Nephron progenitor cell (in vitro differentiated cells): ENCODE results near the gene TGFBI.
A peak's percentile ranks its signal among the peaks of the same experiment; 100 is the strongest.

Experiments
- DNase-seq: peaks from one replicate; pipeline ENCODE4 v3.0.0; 2021
- H3K27ac Mint-ChIP-seq: 2 replicates; pipeline ENCODE4 v1.8.0; 2021; ENCODE audit warnings: mild to moderate bottlenecking, moderate library complexity, mixed read lengths
- H3K27me3 Mint-ChIP-seq: 2 replicates; pipeline ENCODE4 v1.8.0; 2021; ENCODE audit warnings: mild to moderate bottlenecking, low read depth, mixed read lengths; ENCODE audit not compliant: poor library complexity
- H3K36me3 Mint-ChIP-seq: 2 replicates; pipeline ENCODE4 v1.8.0; 2021; ENCODE audit warnings: low read depth, mixed read lengths
- H3K4me1 Mint-ChIP-seq: 2 replicates; pipeline ENCODE4 v1.8.0; 2021; ENCODE audit warnings: mixed read lengths
- H3K4me3 Mint-ChIP-seq: 2 replicates; pipeline ENCODE4 v1.8.0; 2021; ENCODE audit warnings: mild to moderate bottlenecking, moderate library complexity, mixed read lengths
- H3K9me3 Mint-ChIP-seq: 2 replicates; pipeline ENCODE4 v1.8.0; 2021; ENCODE audit warnings: mild to moderate bottlenecking, moderate library complexity, mixed read lengths
- TF ChIP-seq, protein P1 (sequence below): fragments of 200-600 bp; sonication (generic); IDR thresholded peaks from 2 replicates; pipeline ENCODE4 v1.5.0; 2021; ENCODE audit warnings: antibody characterized with exemption

Gene TGFBI

DNA sequence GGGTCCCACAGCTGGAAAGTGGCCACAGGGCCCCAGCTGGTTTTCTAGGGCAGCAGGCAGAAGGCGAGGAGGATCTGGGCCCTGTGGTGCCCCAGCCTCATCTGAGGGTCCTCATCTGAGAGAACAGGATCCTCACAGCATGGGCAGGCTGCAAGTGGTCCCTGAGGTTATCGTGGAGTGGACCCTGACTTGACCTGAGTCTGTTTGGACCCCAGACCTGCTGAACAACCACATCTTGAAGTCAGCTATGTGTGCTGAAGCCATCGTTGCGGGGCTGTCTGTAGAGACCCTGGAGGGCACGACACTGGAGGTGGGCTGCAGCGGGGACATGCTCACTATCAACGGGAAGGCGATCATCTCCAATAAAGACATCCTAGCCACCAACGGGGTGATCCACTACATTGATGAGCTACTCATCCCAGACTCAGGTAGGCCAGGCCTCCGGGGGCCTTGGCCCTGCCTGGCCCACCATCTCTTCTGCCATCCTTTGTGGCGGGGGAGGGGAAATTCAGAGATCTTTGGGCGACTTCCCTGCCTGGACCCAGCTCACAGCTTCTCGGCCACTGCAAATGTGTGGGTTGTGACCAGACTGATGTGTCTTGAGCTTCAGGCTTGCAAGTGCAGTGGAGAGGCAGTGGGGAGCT lies 24.0 kb downstream of the TGFBI start:
- no peaks in the 10 kb centered on the region for H3K9me3 Mint-ChIP-seq
- H3K4me1 Mint-ChIP-seq = peaks cover 42% of the 10 kb centered on the region
- peaks cover 3% of the 10 kb centered on the region for H3K36me3 Mint-ChIP-seq
- no peak overlapping the region for H3K4me3 Mint-ChIP-seq
- H3K27ac Mint-ChIP-seq = no peak overlapping the region
- DNase-seq = no peak
- H3K27me3 Mint-ChIP-seq = peaks cover 4% of the 10 kb centered on the region
- TF ChIP-seq, protein P1, sequence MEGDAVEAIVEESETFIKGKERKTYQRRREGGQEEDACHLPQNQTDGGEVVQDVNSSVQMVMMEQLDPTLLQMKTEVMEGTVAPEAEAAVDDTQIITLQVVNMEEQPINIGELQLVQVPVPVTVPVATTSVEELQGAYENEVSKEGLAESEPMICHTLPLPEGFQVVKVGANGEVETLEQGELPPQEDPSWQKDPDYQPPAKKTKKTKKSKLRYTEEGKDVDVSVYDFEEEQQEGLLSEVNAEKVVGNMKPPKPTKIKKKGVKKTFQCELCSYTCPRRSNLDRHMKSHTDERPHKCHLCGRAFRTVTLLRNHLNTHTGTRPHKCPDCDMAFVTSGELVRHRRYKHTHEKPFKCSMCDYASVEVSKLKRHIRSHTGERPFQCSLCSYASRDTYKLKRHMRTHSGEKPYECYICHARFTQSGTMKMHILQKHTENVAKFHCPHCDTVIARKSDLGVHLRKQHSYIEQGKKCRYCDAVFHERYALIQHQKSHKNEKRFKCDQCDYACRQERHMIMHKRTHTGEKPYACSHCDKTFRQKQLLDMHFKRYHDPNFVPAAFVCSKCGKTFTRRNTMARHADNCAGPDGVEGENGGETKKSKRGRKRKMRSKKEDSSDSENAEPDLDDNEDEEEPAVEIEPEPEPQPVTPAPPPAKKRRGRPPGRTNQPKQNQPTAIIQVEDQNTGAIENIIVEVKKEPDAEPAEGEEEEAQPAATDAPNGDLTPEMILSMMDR = no peak

DNA sequence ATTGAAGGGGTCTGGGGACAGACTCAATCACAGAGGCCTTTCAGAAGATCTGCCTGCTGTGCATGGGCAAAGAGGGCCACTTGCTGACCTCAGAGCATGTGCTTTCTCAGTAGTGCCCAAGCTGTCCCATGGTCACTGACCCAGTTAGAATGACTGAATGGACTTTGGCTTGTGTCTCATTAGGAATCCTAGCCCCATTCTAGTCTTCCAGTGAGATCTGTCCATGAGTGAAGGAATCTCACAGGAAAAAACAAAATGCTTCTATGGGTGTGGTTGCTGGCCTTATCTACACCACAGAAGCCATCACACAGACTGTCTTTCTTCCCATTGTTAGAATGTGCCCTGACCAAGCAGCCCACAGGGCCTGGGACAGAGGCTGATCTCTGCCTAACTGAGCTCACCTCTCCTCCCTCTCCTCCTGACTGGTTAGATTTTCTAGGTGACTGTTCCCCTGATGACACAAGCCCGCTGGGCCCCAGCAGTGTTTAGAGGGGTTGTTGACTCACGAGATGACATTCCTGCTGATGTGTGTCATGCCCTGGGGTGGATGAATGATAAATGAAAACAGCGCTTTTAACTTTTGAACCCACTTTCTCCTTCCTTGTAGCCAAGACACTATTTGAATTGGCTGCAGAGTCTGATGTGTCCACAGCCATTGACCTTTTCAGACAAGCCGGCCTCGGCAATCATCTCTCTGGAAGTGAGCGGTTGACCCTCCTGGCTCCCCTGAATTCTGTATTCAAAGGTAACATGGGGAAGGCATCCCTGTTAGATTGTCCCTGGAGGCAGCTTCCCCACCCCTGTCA lies 24.8 kb downstream of the TGFBI start:
- H3K4me1 Mint-ChIP-seq = peaks cover 49% of the 10 kb centered on the region
- no peak for DNase-seq
- H3K4me3 Mint-ChIP-seq = no peak overlapping the region
- no peaks in the 10 kb centered on the region for H3K9me3 Mint-ChIP-seq
- peak overlapping the region; percentile 77 for H3K27ac Mint-ChIP-seq
- H3K36me3 Mint-ChIP-seq = peaks cover 3% of the 10 kb centered on the region
- peaks cover 4% of the 10 kb centered on the region for H3K27me3 Mint-ChIP-seq
- TF ChIP-seq, protein P1 = no peak

DNA sequence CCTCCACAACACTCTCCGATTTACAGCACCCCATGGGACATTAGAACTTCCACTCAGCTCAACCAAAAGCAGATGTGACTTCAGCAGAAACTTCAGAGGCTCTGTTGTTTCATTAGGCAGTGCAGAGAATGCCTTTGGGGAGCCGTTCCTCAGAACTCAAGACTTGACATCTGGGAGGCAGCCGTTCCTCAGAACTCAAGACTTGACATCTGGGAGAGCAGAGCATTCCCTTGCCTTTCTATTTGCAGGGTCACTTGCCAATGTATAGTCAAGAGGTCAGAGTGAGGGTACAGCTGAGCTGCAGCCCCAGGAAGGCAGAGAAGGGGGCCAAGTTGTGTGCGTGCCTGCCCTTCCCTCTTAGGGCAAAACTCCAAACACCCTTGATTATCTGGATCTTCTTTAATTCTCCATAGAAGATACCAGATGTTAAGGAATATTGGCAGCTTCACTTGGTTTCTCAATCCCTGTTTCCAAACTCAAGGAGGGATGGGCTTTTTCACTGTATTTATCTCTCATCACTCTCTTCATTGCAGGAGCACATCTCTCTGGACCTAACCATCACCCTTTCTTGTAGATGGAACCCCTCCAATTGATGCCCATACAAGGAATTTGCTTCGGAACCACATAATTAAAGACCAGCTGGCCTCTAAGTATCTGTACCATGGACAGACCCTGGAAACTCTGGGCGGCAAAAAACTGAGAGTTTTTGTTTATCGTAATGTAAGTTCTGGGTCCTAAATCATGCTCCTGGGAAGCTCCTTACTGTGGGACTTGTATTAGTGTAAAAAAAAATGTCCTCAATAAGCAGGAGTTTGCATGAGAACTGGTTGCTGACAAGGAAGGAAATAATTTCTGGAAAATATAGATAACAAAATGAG lies 25.6 kb downstream of the TGFBI start:
- Mint-ChIP-seq H3K27me3 (peaks cover 8% of the 10 kb centered on the region), H3K4me1 (peaks cover 55% of the 10 kb centered on the region), H3K36me3 (no peaks in the 10 kb centered on the region), H3K9me3 (no peaks in the 10 kb centered on the region), H3K4me3 (no peak overlapping the region), H3K27ac (peak overlapping the region; percentile 77)
- TF ChIP-seq, protein P1 = no peak
- DNase-seq = no peak

DNA sequence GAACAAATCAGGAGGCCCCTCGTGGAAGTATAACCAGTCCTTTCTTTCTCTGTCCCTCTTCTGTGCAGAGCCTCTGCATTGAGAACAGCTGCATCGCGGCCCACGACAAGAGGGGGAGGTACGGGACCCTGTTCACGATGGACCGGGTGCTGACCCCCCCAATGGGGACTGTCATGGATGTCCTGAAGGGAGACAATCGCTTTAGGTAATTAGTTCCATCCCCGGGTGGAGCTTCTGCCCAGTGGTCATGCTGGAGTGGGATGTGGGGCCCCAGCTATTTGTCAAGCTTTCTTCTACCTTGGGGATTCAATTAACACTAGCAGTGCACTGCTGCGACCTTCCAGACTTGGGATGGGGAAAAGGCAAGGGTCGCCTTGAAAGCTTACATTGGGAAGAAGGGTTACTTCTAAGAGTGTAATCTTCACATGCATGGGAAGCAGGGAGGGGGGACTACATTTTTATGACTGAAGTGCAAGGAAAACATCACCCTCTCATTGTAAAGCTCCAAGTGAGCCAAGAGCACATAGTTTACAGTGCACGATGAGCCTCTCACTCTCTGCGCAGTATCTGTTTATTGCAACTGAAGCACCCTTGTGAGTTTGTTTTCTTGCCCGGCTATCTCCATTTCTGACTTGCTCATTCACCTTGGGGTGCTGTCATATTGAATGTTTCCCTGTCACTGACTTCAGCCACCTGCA lies 27.0 kb downstream of the TGFBI start:
- TF ChIP-seq, protein P1 = no peak
- peaks cover 55% of the 10 kb centered on the region for H3K4me1 Mint-ChIP-seq
- peaks cover 6% of the 10 kb centered on the region for H3K27me3 Mint-ChIP-seq

DNA sequence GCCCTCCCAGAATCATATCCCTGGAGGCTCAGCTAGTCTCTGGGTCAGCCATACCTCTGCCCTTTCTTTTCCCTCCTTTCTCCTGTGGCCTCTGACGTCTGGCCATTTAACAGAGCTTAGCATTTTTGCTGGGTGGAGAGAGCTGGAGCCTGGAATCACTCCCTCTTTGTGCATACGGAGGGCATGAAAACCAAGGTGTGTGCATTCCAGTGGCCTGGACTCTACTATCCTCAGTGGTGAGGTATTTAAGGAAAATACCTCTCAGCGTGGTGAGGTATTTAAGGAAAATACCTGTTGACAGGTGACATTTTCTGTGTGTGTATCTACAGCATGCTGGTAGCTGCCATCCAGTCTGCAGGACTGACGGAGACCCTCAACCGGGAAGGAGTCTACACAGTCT lies 27.5 kb downstream of the TGFBI start:
- Mint-ChIP-seq H3K4me3 (no peak overlapping the region), H3K36me3 (no peaks in the 10 kb centered on the region), H3K27me3 (peaks cover 8% of the 10 kb centered on the region), H3K9me3 (no peaks in the 10 kb centered on the region), H3K4me1 (peaks cover 55% of the 10 kb centered on the region), H3K27ac (no peak overlapping the region)
- DNase-seq = no peak
- TF ChIP-seq, protein P1 = no peak

More for the DNA sequence above, 27.0 kb downstream of the TGFBI start:
- H3K27ac Mint-ChIP-seq = no peak overlapping the region
- DNase-seq = no peak
- H3K36me3 Mint-ChIP-seq = no peaks in the 10 kb centered on the region
- H3K4me3 Mint-ChIP-seq = no peak overlapping the region
- H3K9me3 Mint-ChIP-seq = no peaks in the 10 kb centered on the region
